ENCODE results near the gene S100A11.

The S100A11 gene

GRCh38 chr1:152029144-152029928 lies 7.5 kb downstream of the S100A11 start:
- Histone ChIP-seq H3K4me3 (no peak overlapping the region), H3K27ac (no peak overlapping the region)
- DNase-seq (ENCODE audit: low spot score): no peak
- no peak for TF ChIP-seq CTCF (IDR thresholded peaks at IDR 0.05)

- TF ChIP-seq CTCF (IDR thresholded peaks at IDR 0.05): no peak
- no peak for DNase-seq (ENCODE audit: low spot score)
- Histone ChIP-seq H3K4me3 (no peak overlapping the region), H3K27ac (no peak overlapping the region)
Measured at GRCh38 chr1:152026895-152027294, 9.9 kb downstream of the S100A11 start.

GRCh38 chr1:152024223-152024622 lies 12.6 kb downstream of the S100A11 start:
- Histone ChIP-seq H3K27ac (no peak overlapping the region), H3K4me3 (no peak overlapping the region)
- no peak for DNase-seq (ENCODE audit: low spot score)
- TF ChIP-seq CTCF (IDR thresholded peaks at IDR 0.05): no peak

GRCh38 chr1:152023221-152023620 lies 13.6 kb downstream of the S100A11 start:
- no peak for DNase-seq (ENCODE audit: low spot score)
- H3K4me3 ChIP-seq: no peak overlapping the region
- no peak for TF ChIP-seq CTCF (IDR thresholded peaks at IDR 0.05)
- no peak overlapping the region for H3K27ac ChIP-seq

GRCh38 chr1:152022474-152022873 lies 14.3 kb downstream of the S100A11 start:
- Histone ChIP-seq H3K4me3 (no peak overlapping the region), H3K27ac (no peak overlapping the region)
- no peak for DNase-seq (ENCODE audit: low spot score)
- no peak for TF ChIP-seq CTCF (IDR thresholded peaks at IDR 0.05)

GRCh38 chr1:152021569-152021968 lies 15.2 kb downstream of the S100A11 start:
- TF ChIP-seq CTCF (IDR thresholded peaks at IDR 0.05): no peak
- H3K27ac ChIP-seq: no peak overlapping the region
- H3K4me3 ChIP-seq: no peak overlapping the region
- DNase-seq (ENCODE audit: low spot score): no peak

- DNase-seq (ENCODE audit: low spot score): no peak
- Histone ChIP-seq H3K4me3 (no peak overlapping the region), H3K27ac (no peak overlapping the region)
- no peak for TF ChIP-seq CTCF (IDR thresholded peaks at IDR 0.05)
Measured at GRCh38 chr1:152020849-152021248, 16.0 kb downstream of the S100A11 start.

Data from coronary artery (tissue), 2 donors.